Cardiac muscle cell (in vitro differentiated cells and primary cell): ENCODE measurements around the gene FAM120A. TPM values are rescaled to one million over a fixed set of nuclear protein-coding genes. Genes with fewer than 3 reads are reported as not detected.

Experiments
- DNase-seq, 2 donors: peaks; one replicate each; pipeline versions ENCODE4 v3.0.0 to v3.0.0-alpha.2; 2010 to 2017; ENCODE audit warnings: low read depth in 1 of 2, low spot score in 1 of 2
- H3K27ac ChIP-seq: fragments of 200-600 bp; sonication (generic); 2 replicates; pipeline ENCODE4 v1.5.1; 2016
- H3K27me3 ChIP-seq: fragments of 200-600 bp; sonication (generic); 2 replicates; pipeline ENCODE4 v1.6.0; 2016; ENCODE audit warnings: control low read depth
- H3K36me3 ChIP-seq: fragments of 200-600 bp; sonication (generic); 2 replicates; pipeline ENCODE4 v1.5.1; 2016; ENCODE audit warnings: control low read depth
- H3K4me1 ChIP-seq: fragments of 200-600 bp; sonication (generic); 2 replicates; pipeline ENCODE4 v1.8.1; 2017; ENCODE audit warnings: low read depth, mild to moderate bottlenecking, mixed run types
- H3K4me3 ChIP-seq: fragments of 200-600 bp; sonication (generic); 2 replicates; pipeline ENCODE4 v1.5.1; 2016; ENCODE audit warnings: mild to moderate bottlenecking
- H3K9me3 ChIP-seq: fragments of 200-600 bp; sonication (generic); 2 replicates; pipeline ENCODE4 v1.5.1; 2017; ENCODE audit warnings: low read depth, mild to moderate bottlenecking, control low read depth
- CTCF ChIP-seq: IDR thresholded peaks from 2 replicates; pipeline ENCODE4 v1.5.1; 2012; ENCODE audit warnings: low read depth, mild to moderate bottlenecking, low read length
- polyA plus RNA-seq: library from polyadenylated mRNA; unstranded; fragments of >200 nt; fragmentation: Nextera tagmentation; extraction: Ambion mirVana; gene quantifications from 2 replicates; pipeline ENCODE4 v1.2.1, GENCODE V29; 2016
- total RNA-seq: library from RNA; depleted of rRNA; stranded (reverse); fragments of >200 nt; gene quantifications from 2 replicates; pipeline ENCODE4 v1.2.3, GENCODE V29; 2016

Gene FAM120A
- total and polyA plus RNA-seq, 2 experiments from 2014 or later: 12.9 to 39.8 TPM

DNA sequence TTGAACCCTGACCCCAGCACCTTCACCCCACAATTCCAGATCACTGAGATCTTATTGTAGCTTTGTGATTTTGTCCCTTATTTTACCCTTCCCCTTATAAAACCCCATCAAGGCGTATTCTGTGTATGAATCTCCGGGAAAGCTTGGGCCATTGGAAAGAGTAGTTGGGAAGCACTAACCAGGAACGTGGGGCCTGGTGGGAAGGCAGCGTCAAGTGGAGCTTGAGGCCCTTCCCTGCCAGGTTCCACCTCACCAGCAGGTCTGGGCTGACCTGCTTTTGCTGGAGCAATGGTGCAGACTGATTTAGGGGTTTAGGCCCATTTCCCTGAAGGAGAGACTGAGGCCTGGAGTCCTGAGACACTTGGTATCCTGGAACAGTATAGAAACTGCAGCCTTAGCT is 134.2 kb downstream of the FAM120A start:
- DNase-seq: no peak
- H3K4me1 ChIP-seq: peaks cover 16% of the 10 kb centered on the region
- H3K9me3 ChIP-seq: no peaks in the 10 kb centered on the region
- no peaks in the 10 kb centered on the region for H3K27me3 ChIP-seq
- no peak overlapping the region for H3K4me3 ChIP-seq
- TF ChIP-seq CTCF: no peak
- H3K27ac ChIP-seq: no peak overlapping the region
- H3K36me3 ChIP-seq: no peaks in the 10 kb centered on the region

- TF ChIP-seq CTCF: no peak
- Histone ChIP-seq H3K9me3 (no peaks in the 10 kb centered on the region), H3K27ac (no peak overlapping the region), H3K36me3 (no peaks in the 10 kb centered on the region), H3K4me1 (peaks cover 16% of the 10 kb centered on the region), H3K27me3 (no peaks in the 10 kb centered on the region), H3K4me3 (no peak overlapping the region)
- no peak for DNase-seq
These were observed 135.0 kb downstream of the FAM120A start for GRCh38 chr9:93586290-93587057.

DNA sequence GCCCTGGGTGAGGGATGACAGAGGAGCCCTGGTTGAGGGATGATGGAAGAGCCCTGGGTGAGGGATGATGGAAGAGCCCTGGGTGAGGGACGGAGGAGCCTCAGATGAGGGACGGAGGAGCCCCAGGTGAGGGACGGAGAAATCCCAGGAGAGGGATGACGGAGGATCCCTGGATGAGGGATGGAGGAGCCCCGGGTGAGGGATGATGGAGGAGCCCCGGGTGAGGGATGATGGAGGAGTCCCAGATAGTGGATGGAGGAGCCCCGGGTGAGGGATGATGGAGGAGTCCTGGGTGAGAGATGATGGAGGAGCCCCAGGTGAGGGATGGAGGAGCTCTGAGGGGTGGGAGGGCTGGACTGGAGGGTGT is 135.8 kb downstream of the FAM120A start:
- H3K4me1 ChIP-seq: peaks cover 12% of the 10 kb centered on the region
- H3K36me3 ChIP-seq: no peaks in the 10 kb centered on the region
- TF ChIP-seq CTCF: no peak
- no peaks in the 10 kb centered on the region for H3K9me3 ChIP-seq
- DNase-seq: no peak
- no peaks in the 10 kb centered on the region for H3K27me3 ChIP-seq
- H3K4me3 ChIP-seq: no peak overlapping the region
- H3K27ac ChIP-seq: no peak overlapping the region

DNA sequence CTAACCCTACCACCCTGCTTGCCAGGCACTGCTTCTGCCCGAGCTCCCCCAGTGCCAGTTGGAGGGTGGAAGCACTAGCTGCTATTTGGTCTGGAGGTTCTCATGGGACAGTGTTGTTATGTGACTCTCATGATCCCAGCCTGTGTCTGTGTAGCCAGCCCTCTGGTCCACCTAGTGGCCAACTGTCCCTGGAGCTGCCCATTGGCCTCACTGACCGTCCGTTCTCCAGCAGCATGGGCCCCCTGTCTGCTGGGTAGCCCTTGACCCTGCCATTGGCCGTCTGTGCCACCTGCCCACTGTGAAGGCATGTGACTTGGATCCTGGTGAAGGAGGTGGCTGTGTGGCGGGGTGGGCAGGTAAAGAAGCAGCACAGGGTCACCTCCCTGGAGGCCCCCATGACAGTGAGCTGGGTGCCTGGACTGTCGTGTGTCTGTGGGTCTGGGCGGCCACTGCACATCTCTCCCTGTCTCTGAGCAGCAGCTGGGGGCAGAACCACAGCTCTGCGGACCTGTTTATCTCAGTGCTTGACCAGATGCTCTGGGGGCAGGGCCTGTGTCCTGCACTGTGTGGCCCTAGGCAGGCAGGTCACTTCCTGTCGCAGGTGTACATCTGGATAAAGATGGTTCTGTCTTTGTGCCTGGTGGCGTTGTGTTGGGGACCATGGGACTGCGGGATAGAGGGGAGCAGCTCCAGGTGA is 136.3 kb downstream of the FAM120A start:
- Histone ChIP-seq H3K4me3 (no peak overlapping the region), H3K36me3 (no peaks in the 10 kb centered on the region), H3K4me1 (peaks cover 9% of the 10 kb centered on the region), H3K27me3 (no peaks in the 10 kb centered on the region), H3K27ac (no peak overlapping the region), H3K9me3 (no peaks in the 10 kb centered on the region)
- peak; percentile 14 for TF ChIP-seq CTCF
- DNase-seq: no peak

DNA sequence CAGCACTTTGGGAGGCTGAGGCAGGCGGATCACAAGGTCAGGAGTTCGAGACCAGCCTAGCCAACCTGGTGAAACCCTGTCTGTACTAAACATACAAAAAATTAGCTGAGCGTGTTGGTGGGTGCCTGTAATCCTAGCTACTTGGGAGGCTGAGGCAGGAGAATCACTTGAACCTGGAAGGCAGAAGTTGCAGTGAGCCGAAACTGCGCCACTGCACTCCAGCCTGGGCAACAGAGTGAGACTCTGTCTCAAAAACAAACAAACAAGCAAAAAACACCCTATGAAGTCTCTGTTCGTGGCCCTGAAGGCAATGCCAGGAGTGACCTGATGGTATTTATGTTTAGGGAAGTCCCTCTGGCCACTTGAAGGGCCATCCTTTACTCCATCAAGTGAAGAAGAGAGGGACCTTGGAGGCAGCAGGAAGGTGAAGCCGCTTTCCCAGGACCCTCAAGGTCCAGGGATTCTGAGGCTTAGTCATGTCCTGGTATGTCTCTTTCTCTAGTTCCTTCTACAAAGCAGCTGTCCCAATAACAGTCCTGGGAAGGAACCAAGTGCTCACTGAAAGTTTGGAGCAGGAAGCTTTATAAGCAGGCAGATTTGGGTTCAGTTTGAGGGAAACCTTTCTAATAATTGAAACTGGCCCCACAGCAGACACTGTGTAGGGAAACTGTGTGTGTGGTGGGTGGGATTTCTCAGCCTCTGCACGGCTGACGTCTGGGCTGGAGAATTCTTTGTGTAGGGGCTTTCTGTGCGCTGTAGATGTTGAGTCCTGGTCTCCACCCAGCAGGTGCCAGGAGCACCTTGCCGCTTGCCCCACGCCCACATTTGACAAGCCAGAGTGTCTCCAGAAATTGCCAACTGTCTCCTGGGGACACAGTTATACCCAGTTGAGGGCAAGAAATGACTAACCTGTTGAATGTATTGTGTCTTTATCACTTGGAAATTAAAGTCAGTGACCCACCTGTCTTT is 137.4 kb downstream of the FAM120A start:
- H3K4me1 ChIP-seq: peaks cover 9% of the 10 kb centered on the region
- no peak overlapping the region for H3K27ac ChIP-seq
- no peak overlapping the region for H3K4me3 ChIP-seq
- DNase-seq: no peak
- no peak for TF ChIP-seq CTCF
- no peaks in the 10 kb centered on the region for H3K9me3 ChIP-seq
- no peaks in the 10 kb centered on the region for H3K27me3 ChIP-seq
- no peaks in the 10 kb centered on the region for H3K36me3 ChIP-seq
